ENCODE data around the gene ARL15. TPM values are rescaled to one million over a fixed set of nuclear protein-coding genes. Genes with fewer than 3 reads are reported as not detected.

ARL15 gene
- total RNA-seq, 4 donors from 2014 or later: 16.6 to 48.8 (median 32.3) TPM

- no peak for DNase-seq (ENCODE audit: low spot score in 2 of 2)
- no peak overlapping the region for H3K4me3 ChIP-seq (ENCODE audit: low read depth, poor library complexity, severe bottlenecking)
- WGBS, 2 donors: 96 to 97% methylated on average over 6 of the region's 6 CpGs
- intact Hi-C loops (cut with DNase I; ENCODE audit: low total_unique reads): no loop called here
- TF ChIP-seq POLR2A (IDR thresholded peaks at IDR 0.05) (no peak), CTCF (IDR thresholded peaks at IDR 0.05) (no peak)
Observed at GRCh38 chr5:53927668-53928247, 382.6 kb downstream of the ARL15 start.

DNA sequence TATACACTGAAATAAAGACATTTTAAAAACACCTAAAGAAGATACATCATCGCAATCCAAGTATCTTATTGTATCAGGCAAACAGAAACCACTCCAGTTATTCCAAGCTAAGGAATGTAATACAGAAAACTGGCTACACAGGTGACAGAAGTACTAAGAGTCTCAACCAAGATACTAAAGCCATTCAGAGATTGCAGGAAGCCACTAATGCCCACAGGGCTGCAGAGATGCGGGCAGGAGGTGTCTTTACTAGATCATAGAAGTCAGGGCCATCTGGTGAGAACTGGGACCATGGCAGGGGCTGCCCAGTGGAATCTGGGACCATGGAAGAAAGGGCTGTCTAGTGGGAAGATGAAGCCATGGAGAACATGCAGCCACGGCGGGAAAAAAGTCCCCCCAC lies 384.3 kb downstream of the ARL15 start:
- TF ChIP-seq POLR2A (IDR thresholded peaks at IDR 0.05) (no peak), CTCF (IDR thresholded peaks at IDR 0.05) (no peak)
- 98 to 99% methylated on average over 4 of the region's 4 CpGs for WGBS, 2 donors
- DNase-seq (ENCODE audit: low spot score in 2 of 2): no peak
- intact Hi-C loops (cut with DNase I; ENCODE audit: low total_unique reads): no loop called here
- H3K4me3 ChIP-seq (ENCODE audit: low read depth, poor library complexity, severe bottlenecking): no peak overlapping the region

DNA sequence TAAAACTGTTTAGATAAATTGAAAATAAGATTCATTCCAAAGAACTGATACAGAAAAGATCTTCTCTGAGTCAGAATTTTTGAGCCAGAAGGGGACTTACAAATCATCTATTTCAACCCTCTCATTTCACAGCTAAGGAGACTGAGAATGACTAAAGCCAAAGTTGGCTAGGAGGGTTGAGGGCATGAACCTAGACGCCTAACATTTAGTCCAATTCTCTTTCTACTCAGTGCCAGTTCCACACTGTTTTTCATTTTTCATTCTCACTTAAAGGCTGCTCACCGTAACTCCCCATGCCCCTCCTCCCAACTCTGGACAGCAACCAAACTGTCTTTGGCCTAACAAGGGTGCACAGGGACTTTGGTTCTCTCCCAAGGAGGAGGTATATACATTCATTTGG lies 386.0 kb downstream of the ARL15 start:
- TF ChIP-seq POLR2A (IDR thresholded peaks at IDR 0.05) (no peak), CTCF (IDR thresholded peaks at IDR 0.05) (no peak)
- DNase-seq (ENCODE audit: low spot score in 2 of 2): no peak
- H3K4me3 ChIP-seq (ENCODE audit: low read depth, poor library complexity, severe bottlenecking): no peak overlapping the region
- WGBS, 2 donors: 49 to 71% methylated on average over 2 of the region's 2 CpGs
- intact Hi-C loops (cut with DNase I; ENCODE audit: low total_unique reads): no loop called here

DNA sequence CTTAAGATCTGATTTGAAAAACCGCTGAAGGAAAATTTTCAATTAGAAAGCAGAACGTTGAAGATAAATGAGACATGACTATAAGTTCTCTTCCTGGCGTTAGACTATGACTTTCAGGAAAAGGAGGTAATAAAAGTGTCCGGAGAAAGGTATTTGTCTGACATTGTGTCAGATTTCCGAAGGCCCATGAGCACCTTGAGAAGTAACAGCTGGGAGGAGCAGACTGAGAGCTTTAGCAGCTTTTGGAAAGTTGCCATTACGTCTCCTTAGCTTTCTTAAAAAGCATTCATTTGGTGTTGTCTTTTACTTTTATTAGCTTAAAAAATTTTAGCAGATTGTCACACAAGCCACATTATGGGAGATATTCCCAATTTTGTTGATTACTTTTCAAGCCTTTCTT lies 386.4 kb downstream of the ARL15 start:
- TF ChIP-seq POLR2A (IDR thresholded peaks at IDR 0.05) (no peak), CTCF (IDR thresholded peaks at IDR 0.05) (no peak)
- H3K4me3 ChIP-seq (ENCODE audit: low read depth, poor library complexity, severe bottlenecking): no peak overlapping the region
- intact Hi-C loops (cut with DNase I; ENCODE audit: low total_unique reads): no loop called here
- WGBS, 2 donors: 73 to 80% methylated on average over 6 of the region's 6 CpGs
- no peak for DNase-seq (ENCODE audit: low spot score in 2 of 2)

- no peak for DNase-seq (ENCODE audit: low spot score in 2 of 2)
- intact Hi-C loops (cut with DNase I; ENCODE audit: low total_unique reads): no loop called here
- H3K4me3 ChIP-seq (ENCODE audit: low read depth, poor library complexity, severe bottlenecking): no peak overlapping the region
- TF ChIP-seq CTCF (IDR thresholded peaks at IDR 0.05) (no peak), POLR2A (IDR thresholded peaks at IDR 0.05) (no peak)
- WGBS, 2 donors: 84 to 91% methylated on average over 8 of the region's 8 CpGs
Observed at GRCh38 chr5:53922508-53923498, 387.6 kb downstream of the ARL15 start.
